Left ventricle myocardium superior (tissue), 1 donor: ENCODE data around the gene IGSF3. TPM values are rescaled to one million over a fixed set of nuclear protein-coding genes. Genes with fewer than 3 reads are reported as not detected.
"Not testable (repeated sequence)": the region's sequence is repeated elsewhere in the genome, so short reads cannot be mapped to it uniquely, and the experiment has no call there.

ENCODE experiments used
- ATAC-seq: fragments of 200-7000 bp; cut with Tn5 transposase; one replicate; pipeline ENCODE4 v1.9.1; 2020; ENCODE audit warnings: mild to moderate bottlenecking, moderate library complexity
- DNase-seq: peaks from one replicate; pipeline ENCODE4 v3.0.0-alpha.2; 2020
- intact Hi-C: fragments of 100-400 bp; cut with micrococcal nuclease; formaldehyde crosslinking; loops from one replicate; pipeline ENCODE4 v1.11.0; 2022
- total RNA-seq: library from RNA; stranded (reverse); fragmentation: NEBNext Ultra II Directional; extraction: Animal tissue kit (Norgen Biotek cat#: 25700); gene quantifications from one replicate; pipeline ENCODE4 v1.2.1, GENCODE V29; 2021
- donor health status: DM: no; HTN: yes; CAD: no; lungs with severe emphysema.

IGSF3 gene
- total RNA-seq, 1 donor from 2014 or later, result 11.7 TPM

DNA sequence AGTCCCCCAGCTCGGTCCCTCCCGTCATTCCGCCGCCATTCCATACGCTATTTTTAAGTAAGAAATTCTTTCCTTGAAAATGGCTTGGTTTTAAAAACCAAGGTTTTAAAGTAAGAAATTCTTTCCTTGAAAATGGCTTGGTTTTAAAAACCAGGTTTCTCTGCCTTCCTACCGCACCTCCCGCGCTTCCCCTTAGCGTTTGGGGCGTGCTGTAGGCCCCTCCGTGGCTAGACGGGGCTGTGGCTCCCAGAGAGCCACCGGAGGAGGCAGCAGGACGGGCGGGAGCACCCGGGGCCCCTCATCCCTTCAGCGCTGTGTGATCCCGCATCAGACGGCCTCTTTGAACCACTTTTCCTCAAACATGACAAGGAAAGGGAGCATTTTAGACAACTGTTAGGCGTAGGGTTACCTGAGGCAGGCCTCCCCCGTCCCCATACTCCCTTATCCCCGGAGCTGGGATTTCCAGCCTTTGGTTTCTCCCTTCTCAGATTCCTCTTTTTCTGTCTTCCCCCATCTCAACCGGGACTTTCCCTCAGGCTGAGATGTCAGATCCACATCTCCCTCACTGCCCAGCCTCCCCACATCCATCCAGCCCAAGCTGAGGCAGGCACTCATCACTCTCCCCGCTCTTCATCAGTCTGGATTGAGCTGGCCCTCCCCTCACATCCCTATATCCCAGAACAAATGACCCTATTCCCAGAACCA lies 96.2 kb downstream of the IGSF3 start:
- intact Hi-C loops, result no loop called here
- peak; percentile 6 for ATAC-seq
- DNase-seq, result peak; percentile 48

DNA sequence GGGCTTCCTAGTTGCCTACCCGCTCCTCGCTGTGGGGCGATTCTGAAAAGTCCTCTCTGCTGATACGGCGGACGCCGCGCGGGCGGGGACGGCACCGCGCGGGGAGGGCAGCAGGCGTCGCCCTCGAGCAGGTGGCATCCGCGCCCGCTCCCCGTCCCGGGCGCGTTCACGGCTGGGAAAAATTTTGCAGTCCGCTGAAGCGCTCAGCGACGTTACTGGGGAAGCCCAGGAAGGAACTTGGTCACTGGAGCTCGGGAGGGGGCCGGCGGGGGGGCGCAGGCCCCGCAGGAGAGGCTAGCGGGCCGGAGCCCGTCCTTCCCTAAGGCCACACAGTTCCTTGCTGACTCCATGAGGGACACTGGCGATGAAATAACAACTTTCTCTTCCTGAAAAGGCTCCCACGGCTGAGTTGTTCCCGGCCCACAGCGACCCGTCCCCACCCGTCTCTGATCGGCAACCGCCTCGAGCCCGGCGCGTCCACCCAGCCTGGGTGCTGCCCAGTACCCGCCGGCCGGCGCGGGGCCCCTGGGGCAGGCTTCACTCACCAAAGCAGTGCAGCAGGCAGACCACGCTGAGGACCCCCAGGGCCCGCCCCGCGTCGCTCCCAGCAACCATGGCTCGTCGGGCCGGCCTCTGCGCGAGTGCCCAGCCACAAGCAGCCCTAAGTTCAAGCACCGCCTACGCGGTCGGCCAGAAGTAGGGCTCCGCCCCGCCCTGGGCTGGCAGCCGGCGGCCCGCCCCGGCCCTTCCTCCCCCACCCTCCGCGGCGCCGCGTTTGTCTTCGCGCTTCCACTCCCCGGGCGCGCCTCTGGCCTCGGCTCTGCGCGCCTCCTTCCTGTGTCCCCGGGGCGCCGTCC lies 96.9 kb downstream of the IGSF3 start, which contains the start of gene CD58:
CD58 (minus strand) TSS at position 669 of the 857 bp plus-strand sequence; CDS start at position 615, 54 bp downstream.
- ATAC-seq (peak; percentile 93), DNase-seq (peak; percentile 96)
- intact Hi-C loops, result no loop called here

DNA sequence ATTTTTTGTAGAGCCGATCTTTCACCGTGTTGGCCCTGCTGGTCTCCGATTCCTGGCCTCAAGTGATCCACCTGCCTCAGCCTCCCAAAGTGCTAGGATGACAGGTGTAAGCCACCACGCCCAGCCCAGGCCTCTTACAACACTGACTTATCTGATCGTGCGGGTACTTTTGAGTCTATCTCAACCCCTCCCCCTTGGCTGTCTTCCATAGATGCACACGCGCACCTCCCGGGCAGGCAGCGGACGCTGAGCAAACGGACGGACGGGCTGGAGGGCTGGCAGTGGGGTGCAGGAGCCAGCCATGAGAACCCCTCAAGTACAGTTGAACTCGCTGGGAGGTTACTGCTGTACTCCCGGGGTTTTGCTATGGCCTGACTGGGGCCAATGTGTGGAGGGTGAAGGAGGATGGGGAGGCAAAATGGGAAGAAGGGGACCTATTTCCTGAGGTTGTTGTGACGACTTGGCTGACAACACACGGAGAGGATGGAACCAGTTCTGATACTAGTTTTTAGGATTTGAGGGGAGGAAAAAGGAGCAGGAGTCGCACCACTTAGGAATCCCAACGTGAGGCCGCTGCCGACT lies 97.7 kb downstream of the IGSF3 start:
- intact Hi-C loops, result no loop called here
- ATAC-seq, result peak; percentile 2

DNA sequence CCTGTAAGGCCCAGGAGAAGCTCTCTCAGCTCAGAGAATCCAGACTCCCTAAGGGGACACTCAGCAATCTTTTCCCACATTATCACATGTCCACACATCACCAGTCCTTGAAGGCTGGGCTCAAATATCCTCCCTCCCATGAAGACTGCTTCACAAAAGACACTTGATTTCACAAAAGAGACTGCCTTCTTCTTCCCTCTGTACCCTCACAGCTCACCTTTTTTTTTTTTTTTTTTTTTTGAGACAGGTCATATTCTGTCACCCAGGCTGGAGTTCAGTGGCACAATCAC lies 98.2 kb downstream of the IGSF3 start:
- DNase-seq, result no peak
- no peak for ATAC-seq
- intact Hi-C loops, result no loop called here

More for the DNA sequence above, 97.7 kb downstream of the IGSF3 start:
- DNase-seq, result peak; percentile 57

DNA sequence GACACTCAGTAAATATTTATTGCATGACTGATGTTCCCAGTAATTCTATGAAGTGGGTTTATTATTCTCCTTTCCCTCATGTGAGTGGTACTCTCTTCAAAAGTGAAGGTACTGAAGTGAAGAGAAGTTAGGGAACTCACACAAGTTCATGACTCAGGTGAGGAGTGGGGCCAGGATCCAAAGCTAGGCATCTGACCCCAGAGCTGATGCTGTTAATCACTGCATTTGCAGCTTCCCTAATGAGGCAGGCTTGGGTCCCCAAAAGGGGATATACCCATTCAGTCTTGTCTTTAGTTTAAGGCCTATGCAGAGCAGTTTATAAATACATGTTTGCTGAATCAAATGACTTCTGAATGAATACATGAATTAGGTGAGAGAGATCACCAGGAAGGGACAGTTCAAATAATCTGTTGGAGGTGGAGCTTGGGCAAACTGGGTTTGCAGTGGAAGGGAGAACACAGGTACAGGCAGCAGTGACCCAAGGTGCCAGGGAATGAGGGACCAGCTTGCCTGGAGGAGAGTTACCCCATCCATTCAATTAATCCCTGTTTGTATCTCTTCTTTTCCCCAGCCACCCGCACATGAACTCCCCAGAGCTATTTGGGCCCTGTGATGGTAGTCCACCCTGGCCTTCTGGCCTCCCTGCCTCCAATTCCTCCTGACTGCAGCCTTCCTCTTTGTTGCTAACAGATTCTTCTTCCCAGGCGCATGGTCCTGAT lies 98.7 kb downstream of the IGSF3 start:
- intact Hi-C loops, result no loop called here
- no peak for ATAC-seq
- no peak for DNase-seq

DNA sequence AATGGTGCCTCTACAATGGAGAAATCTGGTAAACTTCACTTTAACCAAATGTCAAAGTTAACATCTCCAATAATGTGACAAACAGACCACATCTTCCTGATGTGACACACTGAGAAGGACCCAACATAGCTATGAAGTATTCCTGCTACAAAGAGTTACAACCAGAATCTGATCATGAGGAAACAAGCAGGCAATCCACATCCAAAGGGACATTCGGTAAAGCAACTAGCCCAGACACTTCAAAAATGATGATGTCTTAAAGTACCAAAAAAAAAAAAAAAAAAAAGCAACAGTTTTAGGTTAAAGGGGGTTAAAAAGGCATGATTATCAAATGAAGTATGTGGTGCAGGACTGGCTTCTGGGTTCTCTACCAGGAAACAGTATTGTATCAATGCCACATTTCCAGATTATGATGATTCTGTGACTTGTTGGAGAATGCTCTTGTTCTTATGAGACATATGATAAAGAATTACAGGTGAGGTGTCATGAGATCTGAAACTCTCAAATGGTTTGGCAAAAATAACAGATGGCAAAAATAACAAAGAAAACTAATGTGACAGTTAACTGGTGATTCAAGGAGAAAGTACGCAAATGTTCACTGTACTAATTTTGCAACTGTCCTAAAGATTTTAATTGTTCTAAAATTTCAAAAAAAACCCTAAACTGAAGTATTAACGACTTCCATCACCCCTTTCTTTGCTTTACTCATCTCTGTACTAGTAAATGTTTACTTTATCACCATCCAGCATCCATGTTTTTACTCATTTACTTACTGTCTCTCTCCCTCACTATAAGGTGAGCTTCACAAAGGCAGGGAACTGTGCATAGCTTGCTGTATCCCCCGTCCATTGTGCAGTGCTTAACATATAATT lies 99.5 kb downstream of the IGSF3 start:
- intact Hi-C loops, result no loop called here
- ATAC-seq (no peak), DNase-seq (no peak)

DNA sequence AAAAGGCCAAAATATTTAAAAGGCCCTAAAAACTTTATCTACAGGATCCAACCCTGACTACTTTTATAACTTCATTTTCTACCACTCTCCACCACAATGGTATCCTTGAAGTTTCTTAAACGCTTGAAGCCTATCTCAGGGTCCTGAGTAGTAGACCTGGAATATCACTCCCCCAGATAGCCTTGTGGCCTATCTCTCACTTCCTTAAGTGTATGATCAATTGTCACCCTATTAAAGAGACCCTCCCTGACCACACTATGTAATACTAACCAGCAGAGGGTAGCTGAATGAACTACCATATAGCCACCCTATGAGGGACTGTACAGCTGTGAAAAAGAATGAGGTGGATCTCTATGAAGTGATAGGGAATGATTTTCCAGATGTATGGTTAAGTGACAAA lies 102.3 kb downstream of the IGSF3 start:
- ATAC-seq, result no peak
- intact Hi-C loops, result no loop called here
- no peak for DNase-seq

DNA sequence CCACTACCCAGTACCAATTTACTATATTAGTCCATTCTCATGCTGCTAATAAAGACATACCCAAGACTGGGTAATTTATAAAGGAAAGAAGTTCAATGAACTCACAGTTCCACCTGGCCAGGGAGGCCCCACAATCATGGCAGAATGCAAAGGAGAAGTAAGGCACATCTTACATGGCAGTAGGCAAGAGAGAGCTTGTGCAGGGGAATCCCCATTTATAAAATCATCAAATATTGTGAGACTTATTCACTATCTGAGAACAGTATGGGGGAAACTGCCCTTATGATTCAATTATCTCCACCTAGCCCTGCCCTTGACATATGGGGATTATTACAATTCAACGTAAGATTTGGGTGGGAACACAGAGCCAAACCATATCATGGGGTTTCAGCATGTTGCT lies 103.1 kb downstream of the IGSF3 start:
- DNase-seq, result no peak
- intact Hi-C loops, result no loop called here
- ATAC-seq, result no peak

DNA sequence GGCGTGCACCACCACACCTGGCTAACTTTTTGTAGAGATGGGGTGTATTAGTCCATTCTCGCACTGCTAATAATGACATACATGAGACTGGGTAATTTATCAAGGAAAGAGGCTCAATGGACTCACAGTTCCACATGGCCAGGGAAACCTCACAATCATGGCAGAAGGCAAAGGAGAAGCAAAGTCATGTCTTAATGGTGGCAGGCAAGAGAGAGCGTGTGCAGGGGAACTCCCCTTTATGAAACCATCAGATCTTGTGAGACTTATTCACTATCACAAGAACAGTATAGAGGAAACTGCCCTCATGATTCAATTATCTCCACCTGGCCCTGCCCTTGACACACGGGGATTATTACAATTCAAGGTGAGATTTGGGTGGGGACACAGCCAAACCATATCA lies 105.1 kb downstream of the IGSF3 start:
- DNase-seq, intact Hi-C loops, ATAC-seq: not testable (repeated sequence)

DNA sequence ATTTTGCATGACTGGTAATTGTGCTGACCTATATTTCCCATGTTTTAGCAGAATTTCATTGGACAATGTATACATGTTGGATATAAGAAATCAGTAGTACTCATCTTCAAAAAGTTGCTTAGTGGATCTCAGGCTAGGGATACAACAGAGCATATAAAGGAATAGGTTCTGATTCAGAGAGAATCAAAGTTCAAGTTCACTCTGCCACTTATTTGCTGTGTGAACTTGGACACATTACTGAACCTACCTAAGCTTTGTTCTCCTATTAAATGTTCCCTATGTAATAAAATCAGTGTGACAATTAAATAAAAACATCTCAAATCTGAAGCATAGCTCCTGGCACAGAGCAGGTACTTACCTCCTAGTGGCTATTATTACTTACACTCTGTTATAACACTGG lies 106.0 kb downstream of the IGSF3 start:
- intact Hi-C loops, result no loop called here
- DNase-seq (no peak), ATAC-seq (no peak)

DNA sequence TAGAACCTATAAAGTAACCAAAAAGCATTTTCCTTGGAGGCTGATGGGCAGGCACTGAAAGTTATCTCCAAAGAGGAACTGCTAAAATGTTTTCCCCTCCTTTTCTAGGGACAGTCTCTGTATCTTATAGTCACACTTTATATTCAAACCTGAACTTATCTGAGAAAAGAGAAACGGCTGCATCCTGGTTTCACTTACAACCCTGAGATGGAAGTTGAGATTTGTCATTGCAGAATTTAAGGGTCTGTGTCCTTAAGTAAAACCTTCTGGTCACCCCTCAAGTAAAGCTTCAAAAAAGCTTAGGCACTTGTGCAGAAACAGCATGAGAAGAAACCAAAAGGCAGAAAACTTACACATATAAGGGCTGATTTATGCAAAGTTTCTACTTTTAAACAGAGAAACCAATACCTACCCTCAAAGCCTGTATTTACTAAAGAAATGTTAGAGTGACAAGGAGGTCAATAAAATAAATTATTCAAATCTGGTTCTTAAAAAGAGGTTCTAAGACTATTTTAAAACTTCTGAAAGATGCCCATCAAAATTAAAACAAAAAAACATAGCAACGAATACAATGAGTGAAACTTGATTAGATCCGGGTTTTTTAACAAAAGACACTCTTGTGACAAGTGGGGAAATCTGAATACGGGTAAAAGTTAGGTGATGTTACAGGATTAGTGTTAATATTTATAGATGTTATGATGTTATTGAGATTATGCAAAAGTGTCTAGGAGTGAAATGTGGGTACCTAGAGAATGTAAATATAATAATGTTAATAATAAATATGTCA lies 106.6 kb downstream of the IGSF3 start:
- no peak for ATAC-seq
- DNase-seq, result no peak
- intact Hi-C loops, result no loop called here

DNA sequence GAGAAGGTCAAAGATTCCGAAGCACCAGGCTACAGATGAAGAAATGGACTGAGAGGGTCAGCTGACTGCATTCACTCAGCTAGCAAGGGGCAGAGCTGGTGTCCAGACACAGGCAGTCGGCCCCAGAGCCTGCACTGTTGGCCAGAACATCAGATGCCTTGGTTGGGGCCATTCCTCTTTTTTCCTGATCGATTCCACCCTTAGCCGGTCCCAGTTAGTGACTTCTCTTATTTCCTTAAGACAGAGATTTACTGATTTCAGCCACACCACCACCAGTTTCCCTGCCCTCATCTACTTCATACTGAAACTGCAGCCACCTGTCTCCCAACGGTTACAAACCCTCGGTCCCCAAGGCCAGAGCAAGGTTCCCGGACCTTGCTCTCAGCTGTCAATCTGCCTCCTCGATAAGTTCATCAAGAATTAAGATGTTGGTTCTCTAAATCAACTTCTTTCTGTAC lies 108.2 kb downstream of the IGSF3 start:
- DNase-seq (no peak), ATAC-seq (no peak)
- intact Hi-C loops, result no loop called here

DNA sequence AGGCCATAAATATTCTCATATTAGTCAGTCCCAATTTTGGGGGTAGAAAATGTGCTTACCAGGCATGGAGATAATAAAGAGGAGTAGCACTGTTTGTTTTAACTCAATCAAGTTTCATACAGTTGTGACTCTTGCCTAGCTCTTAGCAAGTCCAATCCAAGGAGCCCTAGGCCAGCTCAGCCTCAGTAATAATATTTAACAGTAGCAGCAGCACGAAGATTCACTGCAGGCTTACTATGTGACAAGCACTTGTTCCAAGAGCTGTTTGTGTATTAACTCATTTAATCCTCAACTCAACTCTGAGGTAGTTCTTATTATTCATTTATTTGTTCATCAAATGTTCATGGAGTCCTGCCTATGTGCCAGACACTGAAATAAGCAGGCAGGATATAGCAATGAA lies 109.0 kb downstream of the IGSF3 start:
- ATAC-seq, result no peak
- DNase-seq, result no peak
- intact Hi-C loops, result no loop called here

DNA sequence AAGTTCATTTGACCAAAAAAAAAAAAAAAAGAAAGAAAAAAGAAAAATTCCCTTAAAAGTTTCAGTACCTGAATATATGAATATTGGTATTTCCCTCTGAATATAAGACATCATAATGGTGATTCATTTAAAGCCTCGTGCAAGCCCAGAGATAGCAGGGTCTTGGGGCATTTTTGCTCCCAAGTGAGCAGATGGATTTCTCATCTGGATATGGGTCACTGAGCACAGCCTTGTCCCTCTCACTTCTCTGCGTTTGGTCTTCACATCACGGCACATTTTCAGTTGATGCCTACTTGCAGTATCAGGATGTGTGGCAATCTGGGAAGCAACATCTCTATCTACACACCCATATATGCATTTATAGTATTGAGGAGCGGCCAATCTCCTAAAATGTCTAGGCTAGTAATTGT lies 109.4 kb downstream of the IGSF3 start:
- ATAC-seq, result no peak
- intact Hi-C loops, result no loop called here

DNA sequence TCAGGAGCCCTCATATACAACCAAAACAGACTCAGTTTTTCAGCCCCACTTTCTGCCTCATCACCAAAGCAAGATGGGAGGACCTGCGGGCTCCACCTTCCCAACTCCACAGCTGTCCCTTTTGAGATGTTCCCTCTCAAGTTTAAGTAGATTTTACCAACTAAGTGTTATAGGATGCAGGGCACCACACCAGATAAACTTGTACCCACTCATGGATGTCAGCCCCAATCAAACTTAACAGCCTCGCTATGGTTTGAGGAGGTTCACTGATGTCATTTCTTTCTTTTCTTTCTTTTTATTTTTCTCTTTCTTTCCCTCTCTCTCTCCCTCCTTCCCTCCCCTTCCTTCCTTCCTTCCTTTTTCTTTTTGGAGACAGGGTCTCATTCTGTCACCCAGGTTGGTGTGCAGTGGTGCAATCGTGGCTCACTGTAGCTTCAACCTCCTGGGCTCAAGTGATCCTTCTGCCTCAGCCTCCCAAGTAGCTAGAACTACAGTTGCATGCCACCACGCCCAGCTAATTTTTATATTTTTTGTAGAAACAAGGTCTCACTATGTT lies 110.1 kb downstream of the IGSF3 start:
- ATAC-seq, result no peak
- DNase-seq, result no peak
- intact Hi-C loops, result no loop called here

More for the DNA sequence above, 109.4 kb downstream of the IGSF3 start:
- no peak for DNase-seq

DNA sequence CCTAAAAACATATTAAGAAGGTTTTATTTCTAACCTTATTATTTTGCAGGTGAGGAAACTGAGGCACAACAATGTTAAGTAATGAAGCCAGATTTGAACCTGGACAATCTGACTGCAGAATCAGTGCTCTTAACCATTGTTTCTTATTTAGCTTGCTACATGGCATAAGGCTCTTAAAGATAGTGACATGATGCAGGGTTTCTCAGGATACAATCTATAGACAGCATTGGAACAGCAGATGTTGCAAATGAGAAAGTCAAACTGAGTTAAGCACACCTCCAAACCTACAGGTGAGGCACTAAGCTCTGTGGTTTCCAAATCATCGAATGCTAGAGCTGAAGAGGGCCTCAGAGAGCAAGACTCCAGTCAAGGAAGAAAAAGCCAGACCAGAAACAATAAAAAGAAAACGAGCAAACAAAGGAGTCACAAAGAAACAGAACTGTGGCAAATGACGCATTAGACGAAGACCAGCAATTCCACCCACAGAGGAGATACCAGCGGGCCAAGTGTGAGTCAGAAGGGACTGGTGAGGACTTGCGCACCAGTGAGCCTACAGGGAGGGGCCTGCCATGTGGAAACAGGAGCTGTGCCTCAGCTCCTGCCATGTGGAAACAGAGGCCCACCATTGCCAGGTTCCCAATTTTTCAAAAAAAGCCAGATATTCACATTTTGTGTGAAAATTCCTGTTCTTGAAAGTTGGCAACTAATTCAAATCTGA lies 111.1 kb downstream of the IGSF3 start:
- peak; percentile 61 for DNase-seq
- peak; percentile 75 for ATAC-seq

DNA sequence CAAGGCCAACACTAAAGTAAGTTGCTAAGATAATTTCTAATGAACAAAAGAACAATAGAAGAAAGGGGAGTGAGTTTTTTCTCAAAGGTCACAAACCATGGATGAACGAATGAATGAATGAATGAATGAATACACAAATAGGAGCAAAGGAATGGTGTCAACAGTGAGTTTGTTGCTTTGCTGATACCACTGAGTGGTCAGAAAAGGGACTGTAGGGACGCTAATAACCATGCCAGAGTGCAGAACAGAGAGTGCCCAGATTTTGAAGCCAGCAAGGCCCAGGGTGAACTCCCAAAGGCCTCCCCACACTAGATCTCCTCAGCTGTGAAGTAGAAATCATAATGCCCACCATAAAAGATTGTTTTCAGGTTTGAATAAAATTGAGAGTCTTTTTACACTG lies 112.6 kb downstream of the IGSF3 start:
- ATAC-seq (peak; percentile 68), DNase-seq (no peak)
- intact Hi-C loops, result no loop called here

More for the DNA sequence above, 111.1 kb downstream of the IGSF3 start:
- intact Hi-C loops, result no loop called here
